Esophagus squamous epithelium (tissue), 5 donors: ENCODE results near the gene PREX1. TPM values are rescaled to one million over a fixed set of nuclear protein-coding genes. Genes with fewer than 3 reads are reported as not detected.

Experiments used
- DNase-seq: peaks from one replicate; lab custom pipeline; 2025; lab: John Stamatoyannopoulos, UW
- H3K27ac ChIP-seq, 4 donors: fragments of 200-600 bp; sonication (generic); one replicate each; pipeline ENCODE4 v1.5.1; 2016 to 2019; ENCODE audit warnings: mild to moderate bottlenecking in 1 of 4
- H3K27me3 ChIP-seq, 4 donors: fragments of 200-600 bp; sonication (generic); 1 replicate in 3 of 4; 2 replicates in 1 of 4; pipeline versions ENCODE4 v1.5.1 to v1.6.0; 2017 to 2021; ENCODE audit warnings: antibody characterized with exemption in 1 of 4
- H3K36me3 ChIP-seq, 3 donors: fragments of 200-600 bp; sonication (generic); one replicate each; pipeline ENCODE4 v1.5.1; 2016 to 2019
- H3K4me1 ChIP-seq, 3 donors: fragments of 200-600 bp; sonication (generic); one replicate each; pipeline ENCODE4 v1.5.1; 2017 to 2019
- H3K4me3 ChIP-seq, 4 donors: fragments of 200-600 bp; sonication (generic); 1 replicate in 3 of 4; 2 replicates in 1 of 4; pipeline ENCODE4 v1.5.1; 2016 to 2019; ENCODE audit warnings: mild to moderate bottlenecking in 2 of 4, moderate library complexity in 1 of 4
- H3K9me3 ChIP-seq, 3 donors: fragments of 200-600 bp; sonication (generic); one replicate each; pipeline ENCODE4 v1.5.1; 2016 to 2019
- CTCF ChIP-seq, 6 experiments: fragments of 450-650 bp in 4 of 6; fragments of 200-600 bp in 2 of 6; sonication (generic) in 2 of 6; IDR thresholded peaks; one replicate each; pipeline ENCODE4 v1.5.1; 2016 to 2019; ENCODE audit warnings: antibody characterized with exemption in 6 of 6, mild to moderate bottlenecking in 4 of 6, moderate library complexity in 4 of 6
- POLR2A ChIP-seq, 4 donors: fragments of 450-650 bp; IDR thresholded peaks; one replicate each; pipeline ENCODE4 v1.6.1; 2017; ENCODE audit warnings: antibody characterized with exemption in 4 of 4, mild to moderate bottlenecking in 4 of 4, moderate library complexity in 3 of 4
- WGBS, 2 donors: methylation state at CpG; one replicate each; pipeline ENCODE4 v1.1.5; 2018; 5-methylcytosine and 5-hydroxymethylcytosine counted together
- intact Hi-C: fragments of 100-400 bp; cut with DNase I; formaldehyde crosslinking; loops from one replicate; pipeline ENCODE4 v1.15.0; 2022
- total RNA-seq, 4 donors: library from RNA; depleted of rRNA; stranded (reverse); fragments of >200 nt; gene quantifications; one replicate each; pipeline ENCODE4 v1.1.0, GENCODE V29; 2016
- donor health status: DM: yes; HTN: yes; CAD: no.

PREX1 gene
- total RNA-seq, 4 donors from 2014 or later = 4.9 to 25.9 (median 8.9) TPM

GRCh38 chr20:48740292-48740649, 87.5 kb downstream of the PREX1 start:
- peaks cover 0 to 29% (median 12%) of the 10 kb centered on the region in 3 donors for H3K4me1 ChIP-seq
- peaks cover 0 to 31% (median 0%) of the 10 kb centered on the region in 3 donors for H3K36me3 ChIP-seq
- intact Hi-C loops = no loop called here

GRCh38 chr20:48739395-48740291, 88.2 kb downstream of the PREX1 start:
- H3K4me1 ChIP-seq = peaks cover 0 to 32% (median 12%) of the 10 kb centered on the region in 3 donors
- peak overlapping the region in 1 of 4 donors; percentile 44 for H3K27ac ChIP-seq
- H3K36me3 ChIP-seq = peaks cover 0 to 29% (median 0%) of the 10 kb centered on the region in 3 donors
- intact Hi-C loops = no loop called here
- no peak for DNase-seq
- H3K27me3 ChIP-seq = no peaks in the 10 kb centered on the region
- WGBS, 2 donors = 66 to 75% methylated on average over 7 to 8 of the region's 8 CpGs
- H3K9me3 ChIP-seq = no peaks in the 10 kb centered on the region
- TF ChIP-seq POLR2A (IDR thresholded peaks at IDR 0.05) (no peak), CTCF (IDR thresholded peaks at IDR 0.05) (no peak)
- H3K4me3 ChIP-seq = no peak overlapping the region

More at GRCh38 chr20:48740292-48740649, 87.5 kb downstream of the PREX1 start:
- no peak overlapping the region for H3K27ac ChIP-seq
- no peak for DNase-seq
- H3K4me3 ChIP-seq = no peak overlapping the region
- no peaks in the 10 kb centered on the region for H3K9me3 ChIP-seq
- H3K27me3 ChIP-seq = no peaks in the 10 kb centered on the region
- 63 to 100% methylated on average over 1 of the region's 2 CpGs for WGBS, 2 donors
- TF ChIP-seq CTCF (IDR thresholded peaks at IDR 0.05) (no peak), POLR2A (IDR thresholded peaks at IDR 0.05) (no peak)

- Histone ChIP-seq H3K9me3 (no peaks in the 10 kb centered on the region), H3K36me3 (peaks cover 0 to 30% (median 0%) of the 10 kb centered on the region in 3 donors), H3K27me3 (no peaks in the 10 kb centered on the region), H3K4me1 (peaks cover 0 to 32% (median 12%) of the 10 kb centered on the region in 3 donors), H3K27ac (peak overlapping the region in 3 of 4 donors; percentile 2 to 44 (median 44)), H3K4me3 (no peak overlapping the region)
- 44 to 45% methylated on average over 6 to 8 of the region's 11 CpGs for WGBS, 2 donors
- DNase-seq = no peak
- intact Hi-C loops = no loop called here
- no peak for TF ChIP-seq POLR2A (IDR thresholded peaks at IDR 0.05)
- no peak for TF ChIP-seq CTCF (IDR thresholded peaks at IDR 0.05)
Measured at GRCh38 chr20:48738399-48739304, 89.1 kb downstream of the PREX1 start.

- H3K27ac ChIP-seq = peak overlapping the region in 1 of 4 donors; percentile 44
- 34 to 39% methylated on average over 3 of the region's 3 CpGs for WGBS, 2 donors
- no peaks in the 10 kb centered on the region for H3K27me3 ChIP-seq
- H3K4me3 ChIP-seq = no peak overlapping the region
- H3K9me3 ChIP-seq = no peaks in the 10 kb centered on the region
- peaks cover 0 to 32% (median 12%) of the 10 kb centered on the region in 3 donors for H3K4me1 ChIP-seq
- TF ChIP-seq CTCF (IDR thresholded peaks at IDR 0.05) = no peak
- no peak for TF ChIP-seq POLR2A (IDR thresholded peaks at IDR 0.05)
- DNase-seq = no peak
- intact Hi-C loops = no loop called here
- H3K36me3 ChIP-seq = peaks cover 0 to 28% (median 0%) of the 10 kb centered on the region in 3 donors
Measured at GRCh38 chr20:48738094-48738398, 89.8 kb downstream of the PREX1 start.
